ENCODE results near the gene USP54. TPM values are rescaled to one million over a fixed set of nuclear protein-coding genes. Genes with fewer than 3 reads are reported as not detected.

Gene USP54
- total and polyA plus RNA-seq, 2 donors (not counting 1 experiment from before 2014, with no cell fraction given), result 2.3 to 12.9 TPM

GRCh38 chr10:73495884-73496674, 95.1 kb downstream of the USP54 start, which contains the start of gene PPP3CB:
PPP3CB (minus strand) TSS chr10:73496024; CDS start chr10:73495889, 135 bp downstream.
- peaks cover 48% of the 10 kb centered on the region for H3K79me2 ChIP-seq (ENCODE audit: control insufficient read depth, insufficient read depth, low read length)
- TF ChIP-seq EZH2 (IDR thresholded peaks at IDR 0.05; ENCODE audit: borderline replicate concordance, insufficient read depth, low read depth, low read length, poor library complexity, severe bottlenecking) (no peak), CTCF (IDR thresholded peaks at IDR 0.05) (no peak)
- peak within 1 kb of the TSS; percentile 63 to 97 (median 85) for H3K4me3 ChIP-seq (ENCODE audit: control extremely low read depth in 1 of 5, extremely low read depth in 1 of 5, insufficient read depth in 1 of 5, low read depth in 2 of 5, low read length in 4 of 5)
- Mint-ChIP-seq H3K27me3 (no peaks in the 10 kb centered on the region), H3K27ac (peak within 1 kb of the TSS; percentile 96), H3K4me1 (peaks cover 52% of the 10 kb centered on the region), H3K9me3 (ENCODE audit: insufficient read depth) (no peaks in the 10 kb centered on the region), H3K4me3 (peak within 1 kb of the TSS; percentile 94)
- ATAC-seq (ENCODE audit: low read depth) (peak; percentile 70), DNase-seq (peak; percentile 94)
- WGBS (ENCODE audit: insufficient coverage), result 9% methylated on average over 22 of the region's 28 CpGs
- intact Hi-C loops (cut with micrococcal nuclease), result loop anchor here (1.0 to 5.0 kb wide), 8 partner anchors 82 to 1736 kb away; partner anchors contain the start of genes ANXA7, DNAJC9, ECD and FAM149B1
- ChIA-PET POLR2A (interaction anchor here (0.7 to 2.1 kb wide), 9 partner anchors 10 to 314 kb away, joined by 3 to 9 read pairs (median 5); partner anchors contain the start of gene ANXA7), CTCF (interaction anchor here (0.6 to 1.5 kb wide), 2 partner anchors 384 to 445 kb away, joined by 3 to 4 read pairs; no protein-coding TSS in a partner anchor)
- no peaks in the 10 kb centered on the region for H4K20me1 ChIP-seq (ENCODE audit: control insufficient read depth, insufficient read depth, low read length, poor library complexity, severe bottlenecking)
- peak within 1 kb of the TSS; percentile 90 for H3K9ac ChIP-seq (ENCODE audit: low read length)
- H3K27me3 ChIP-seq (replicated peaks in 1 of 4; ENCODE audit: control extremely low read depth in 1 of 4, control insufficient read depth in 3 of 4, insufficient read depth in 4 of 4, low read length in 3 of 4), result no peaks in the 10 kb centered on the region
- H3K4me1 ChIP-seq (ENCODE audit: control insufficient read depth in 2 of 2, insufficient read depth in 2 of 2, low read length in 2 of 2), result peaks cover 30 to 40% of the 10 kb centered on the region in 2 donors
- H3K36me3 ChIP-seq (replicated peaks in 1 of 2; ENCODE audit: control extremely low read depth in 1 of 2, control insufficient read depth in 1 of 2, extremely low read depth in 1 of 2, insufficient read depth in 2 of 2, low read length in 1 of 2), result peaks cover 0 to 3% of the 10 kb centered on the region in 2 experiments
- H2AFZ ChIP-seq (ENCODE audit: insufficient read depth, low read depth, low read length, poor library complexity, severe bottlenecking), result peak within 1 kb of the TSS; percentile 84
- peak within 1 kb of the TSS; percentile 79 for H3K4me2 ChIP-seq (replicated peaks; ENCODE audit: low read depth, low read length, poor library complexity, severe bottlenecking)
- H3K27ac ChIP-seq (ENCODE audit: low read length in 2 of 2), result peak within 1 kb of the TSS; percentile 89 to 93
- H3K9me3 ChIP-seq (ENCODE audit: control extremely low read depth in 1 of 3, control insufficient read depth in 2 of 3, insufficient read depth in 1 of 3, low read length in 2 of 3), result no peaks in the 10 kb centered on the region

Measured in B cell (primary cell).